HuH-7 (cell line): Measurements from ENCODE around the gene SYTL2.

Experiments
- DNase-seq: peaks from one replicate; pipeline ENCODE4 v3.0.0; 2011; ENCODE audit warnings: low spot score

The SYTL2 gene

DNA sequence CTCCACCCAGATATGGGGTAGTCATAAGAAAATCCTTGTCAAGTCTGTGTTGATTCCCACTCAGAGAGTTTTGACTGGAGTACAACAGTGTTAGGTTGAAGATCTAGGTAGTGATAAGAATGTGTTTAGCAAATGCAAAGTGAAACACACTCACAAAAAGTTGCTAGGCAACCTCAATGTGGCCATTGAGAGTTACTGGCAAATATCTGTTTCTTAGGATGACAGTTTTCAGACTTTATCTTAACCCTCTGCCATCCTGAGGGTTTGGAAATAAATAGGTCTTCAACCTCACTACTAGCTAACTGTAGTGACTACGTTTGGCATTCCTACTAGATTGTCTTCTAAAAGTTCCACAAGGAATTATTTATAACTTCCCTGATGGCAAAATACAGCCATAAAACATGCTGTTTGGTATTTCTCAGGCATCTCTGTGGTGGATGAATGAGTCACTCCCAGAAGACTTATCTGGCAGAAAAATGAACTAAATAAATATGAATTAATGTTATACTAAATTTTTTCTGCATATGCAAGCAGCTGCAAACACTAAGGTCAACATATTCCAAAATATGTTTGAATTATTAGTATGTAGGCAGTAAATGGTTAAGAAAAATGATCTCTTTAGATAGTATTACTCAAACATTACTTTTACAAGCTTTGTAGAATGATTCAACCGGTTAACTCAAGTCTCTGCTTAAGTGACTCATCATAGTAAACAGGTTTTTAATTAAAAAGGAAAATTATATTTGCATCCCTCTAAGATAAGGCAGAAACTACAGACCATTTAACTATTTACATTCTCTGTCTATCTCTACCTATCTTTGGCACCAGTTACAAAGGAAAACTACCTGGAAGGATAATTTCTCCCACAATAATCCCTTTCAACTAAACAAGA is 17.1 kb upstream of the SYTL2 start:
- DNase-seq: no peak

DNA sequence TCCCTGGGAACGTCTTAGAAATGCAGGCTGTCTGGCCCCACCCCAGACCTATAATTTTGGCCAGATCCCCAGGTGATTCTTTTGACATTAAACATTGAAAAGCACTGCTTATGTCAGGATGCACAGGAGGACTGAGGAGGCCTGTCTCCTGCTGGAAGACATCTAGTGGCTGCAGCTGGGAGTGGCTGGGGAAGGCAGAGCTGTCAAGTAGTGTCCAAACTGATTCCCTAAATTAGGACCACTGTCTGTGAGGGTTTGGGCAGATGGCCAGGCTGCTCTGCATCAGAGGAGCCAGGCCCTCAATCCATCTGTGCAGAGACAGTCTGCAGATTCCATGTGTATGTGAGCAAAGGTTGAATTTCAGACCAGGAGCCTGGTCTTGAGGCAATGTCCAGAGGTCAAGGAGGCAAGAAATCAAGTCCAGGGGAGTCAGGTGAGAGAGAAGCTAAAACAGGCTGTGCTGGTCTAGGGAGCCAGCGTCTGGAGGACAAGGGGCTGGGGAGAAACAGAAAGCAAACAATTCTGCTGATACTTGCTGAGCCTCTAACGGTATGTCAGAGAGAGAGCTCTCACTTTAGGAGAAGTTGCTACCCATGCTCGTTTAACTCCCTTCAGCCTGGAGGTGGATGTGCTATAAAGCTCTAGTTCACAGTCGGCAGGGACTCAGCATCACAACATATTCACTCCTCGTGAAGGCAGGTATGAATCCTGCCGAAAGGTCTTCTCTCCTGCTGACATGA is 15.3 kb upstream of the SYTL2 start:
- DNase-seq: peak; percentile 25

GRCh38 chr11:85825616-85826015 is 14.7 kb upstream of the SYTL2 start:
- DNase-seq: no peak

- DNase-seq: no peak
Observed at GRCh38 chr11:85823816-85824215, 12.9 kb upstream of the SYTL2 start.

DNA sequence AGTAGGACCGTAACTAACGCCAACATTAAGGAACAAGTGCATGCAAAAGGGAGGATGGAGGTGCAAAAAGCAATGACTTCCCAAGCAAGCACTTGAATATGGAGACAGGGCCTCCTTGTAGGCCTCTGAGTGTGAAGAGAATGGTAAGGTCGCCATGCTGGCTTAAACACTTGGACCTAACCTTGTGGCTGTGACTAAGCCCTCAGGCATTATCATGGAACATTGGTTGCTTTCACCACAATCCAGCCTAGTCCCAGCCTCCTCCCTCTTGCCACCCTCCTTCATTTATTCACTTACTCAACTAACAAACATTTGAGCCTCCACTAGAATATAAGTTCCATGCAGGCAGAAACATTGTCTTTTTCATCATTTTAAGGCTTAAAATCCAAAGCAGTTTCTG is 11.9 kb upstream of the SYTL2 start:
- no peak for DNase-seq

GRCh38 chr11:85821636-85822035 is 10.7 kb upstream of the SYTL2 start:
- no peak for DNase-seq

GRCh38 chr11:85819441-85819840 is 8.5 kb upstream of the SYTL2 start:
- DNase-seq: no peak

- DNase-seq: no peak
Observed at GRCh38 chr11:85815186-85815931, 4.4 kb upstream of the SYTL2 start.

- DNase-seq: no peak
Observed at GRCh38 chr11:85813721-85814120, 2.8 kb upstream of the SYTL2 start.

GRCh38 chr11:85811624-85812023 is 683 bp upstream of the SYTL2 start:
- no peak for DNase-seq

DNA sequence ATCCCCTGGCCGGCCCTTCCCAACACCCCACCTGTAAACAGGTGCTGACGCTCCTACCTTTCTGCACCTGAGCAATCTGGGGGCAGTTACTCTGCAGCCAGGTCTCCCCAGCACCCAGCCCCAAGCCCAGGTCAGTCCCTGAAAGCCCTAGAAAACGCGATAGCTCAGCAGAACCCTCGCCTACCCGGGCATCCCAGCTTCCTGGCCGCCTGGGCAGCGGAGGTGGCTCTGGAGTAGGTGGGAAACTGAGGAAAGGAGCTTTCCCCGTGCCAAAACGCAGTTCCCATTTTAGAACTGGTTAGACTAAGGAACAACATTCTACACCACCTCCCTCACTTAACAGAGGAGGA is 445 bp downstream of the SYTL2 start:
- DNase-seq: no peak

GRCh38 chr11:85809863-85810262 is 1.1 kb downstream of the SYTL2 start:
- peak; percentile 54 for DNase-seq

DNA sequence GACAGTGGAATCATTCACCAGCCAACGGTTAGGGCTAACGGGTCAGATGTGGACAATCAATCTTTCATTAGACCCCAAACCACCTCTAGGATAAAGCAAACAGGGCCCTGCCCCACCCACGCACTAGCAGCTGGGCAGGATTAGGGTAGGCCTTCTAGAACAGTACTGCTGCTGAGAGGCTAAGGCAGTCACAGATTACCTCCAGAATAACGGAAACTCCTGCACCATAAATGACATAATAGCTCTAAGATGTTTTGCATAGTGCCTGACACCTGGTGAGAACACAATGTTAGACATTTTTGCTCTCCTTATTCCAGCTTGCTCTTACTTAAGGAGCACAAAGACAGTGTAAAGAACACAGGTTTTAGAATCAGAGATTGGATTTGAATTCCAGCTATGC is 1.8 kb downstream of the SYTL2 start:
- DNase-seq: no peak

- no peak for DNase-seq
Observed at GRCh38 chr11:85806876-85807275, 4.1 kb downstream of the SYTL2 start.

GRCh38 chr11:85806016-85806415 is 4.9 kb downstream of the SYTL2 start:
- no peak for DNase-seq

- DNase-seq: no peak
Observed at GRCh38 chr11:85805387-85805786, 5.6 kb downstream of the SYTL2 start.

DNA sequence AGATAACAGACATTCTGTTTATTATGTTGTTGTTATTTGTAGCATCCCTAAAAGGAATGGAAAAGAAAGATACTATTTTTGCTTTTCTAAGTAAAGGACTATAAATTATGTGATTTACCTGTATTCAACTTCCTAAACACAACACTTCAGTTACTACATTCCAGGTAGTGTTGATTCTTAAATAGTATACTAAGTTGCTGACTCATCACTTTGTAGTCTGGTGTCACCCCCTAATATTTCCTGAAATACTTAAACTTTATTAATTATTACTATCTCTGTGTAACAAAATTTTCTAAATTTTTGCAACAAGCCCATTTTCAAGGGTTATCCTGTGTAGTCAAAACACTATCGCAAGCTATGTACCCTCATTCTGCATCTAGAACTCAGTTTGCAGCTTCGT is 7.0 kb downstream of the SYTL2 start:
- DNase-seq: no peak

- no peak for DNase-seq
Observed at GRCh38 chr11:85803303-85803702, 7.6 kb downstream of the SYTL2 start.

DNA sequence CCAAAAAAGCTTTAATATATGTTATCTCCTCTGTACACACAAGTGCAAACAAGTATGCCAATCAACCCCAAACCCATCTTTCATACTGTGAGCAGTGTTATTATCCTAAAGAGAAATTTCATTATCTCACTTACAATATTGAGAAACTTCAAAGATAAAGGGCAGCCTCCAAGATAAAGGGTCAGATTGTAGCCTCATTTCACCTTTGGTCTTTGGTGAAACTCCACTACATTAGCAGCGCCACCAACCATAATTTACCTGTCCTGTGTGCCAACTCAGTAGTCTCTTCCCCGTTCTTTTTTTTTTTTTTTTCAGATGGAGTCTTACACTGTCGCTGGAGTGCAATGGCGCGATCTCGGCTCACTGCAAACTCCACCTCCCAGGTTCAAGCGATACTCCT is 9.4 kb downstream of the SYTL2 start:
- DNase-seq: no peak

- no peak for DNase-seq
Observed at GRCh38 chr11:85800595-85801342, 10.2 kb downstream of the SYTL2 start.

DNA sequence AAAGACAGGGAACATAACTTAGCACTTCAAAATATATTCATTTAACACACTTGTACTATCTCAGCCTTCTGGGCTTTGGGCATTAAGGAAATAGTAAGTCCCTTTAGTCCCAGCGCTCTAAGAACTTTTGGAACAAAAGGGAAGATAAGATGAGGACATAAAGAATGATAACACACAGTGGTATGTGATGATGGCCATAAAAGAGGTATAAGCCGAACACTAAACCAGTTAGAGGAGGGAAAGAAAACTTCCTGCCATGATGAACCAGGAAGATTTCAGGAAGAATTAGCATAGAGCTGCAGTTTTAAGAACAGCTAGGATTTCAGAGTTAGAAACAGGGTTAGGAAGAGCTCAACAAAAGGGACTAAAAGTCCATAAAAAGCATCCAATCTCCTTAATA is 11.8 kb downstream of the SYTL2 start:
- no peak for DNase-seq

DNA sequence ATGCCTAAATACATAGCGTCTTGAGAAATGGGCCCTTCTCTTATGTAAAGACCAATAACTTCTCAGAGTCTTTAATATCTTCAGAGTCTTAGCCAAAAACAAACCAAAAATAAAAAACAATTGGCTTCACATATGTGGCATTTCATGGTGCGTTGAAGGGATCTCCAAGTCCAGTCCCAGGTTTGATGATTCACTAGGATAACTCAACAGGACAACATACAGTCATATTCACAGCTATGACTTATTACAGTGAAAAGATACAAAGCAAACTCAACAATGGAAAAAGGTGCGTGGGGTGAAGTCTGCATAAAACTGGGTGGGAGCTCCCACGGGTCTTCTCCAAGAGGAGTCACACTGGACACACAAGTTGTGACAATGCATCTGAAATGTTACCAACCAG is 12.6 kb downstream of the SYTL2 start:
- no peak for DNase-seq
